Heart left ventricle (tissue), 13 donors: ENCODE data around the gene RBPMS2.

Source experiments
- POLR2A ChIP-seq, 2 donors: fragments of 450-650 bp; IDR thresholded peaks; one replicate each; pipeline ENCODE4 v1.6.1; 2017; ENCODE audit warnings: antibody characterized with exemption in 2 of 2, mild to moderate bottlenecking in 2 of 2, moderate library complexity in 2 of 2
- TF ChIP-seq, protein P1 (sequence below), 12 donors: fragments of 200-600 bp; sonication (generic) in 4 of 12; IDR thresholded peaks; one replicate each; pipeline versions ENCODE4 v1.5.0 to v1.8.0; 2018 to 2022; ENCODE audit warnings: antibody characterized with exemption in 12 of 12, mild to moderate bottlenecking in 5 of 12
- donor health status: ischemic (EF 13 %, LVEDD 7.1; RV severe dilation, severe dysfunction).
- donor health status: DM: no; HTN: yes; CAD: no.
- donor health status: DM: no; HTN: no; CAD: no.
- donor health status: ischemic (EF 25% LVEDD 6.9; RV normal size, moderate dysfunction).
- donor health status: ischemic (EF 25% LVEDD 5.7; RV mildly dilated, moderate dysfunction).
- donor health status: ischemic (EF 35%, LVEDD 5.7; RV mildly dilated, moderate dysfunction).
- donor health status: nonischemic (EF 11% LVEDD 7.7; RV severe dilation, severe dysfunction).
- donor health status: DM: yes; HTN: yes; CAD: no.
- donor health status: PGD.
- donor health status: ischemic (EF 29% LVEDD 5.4; RV normal size, mild dysfunction).
- donor health status: nonischemic (EF 23%, LVEDD 6.1; RV moderate dilation, normal function).

DNA sequence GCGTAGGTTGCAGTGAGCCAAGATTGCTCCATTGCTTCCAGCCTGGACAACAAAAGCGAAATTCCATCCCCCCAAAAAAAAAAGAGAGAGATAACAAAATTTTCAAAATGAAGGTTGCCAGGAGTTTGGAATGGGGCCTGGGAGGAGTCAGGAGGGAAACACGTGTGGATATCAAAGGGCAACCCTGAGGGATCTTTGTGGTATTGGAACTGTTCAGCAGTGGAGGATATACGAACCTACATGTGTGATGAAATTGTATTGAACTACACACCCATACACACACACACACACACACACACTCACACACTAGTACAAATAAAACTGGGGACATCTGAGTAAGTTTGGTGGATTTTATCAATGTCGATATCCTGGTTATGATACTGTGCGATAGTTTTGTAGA, 61.8 kb downstream of the RBPMS2 start:
- no peak for TF ChIP-seq POLR2A (IDR thresholded peaks at IDR 0.05)
- TF ChIP-seq, protein P1, sequence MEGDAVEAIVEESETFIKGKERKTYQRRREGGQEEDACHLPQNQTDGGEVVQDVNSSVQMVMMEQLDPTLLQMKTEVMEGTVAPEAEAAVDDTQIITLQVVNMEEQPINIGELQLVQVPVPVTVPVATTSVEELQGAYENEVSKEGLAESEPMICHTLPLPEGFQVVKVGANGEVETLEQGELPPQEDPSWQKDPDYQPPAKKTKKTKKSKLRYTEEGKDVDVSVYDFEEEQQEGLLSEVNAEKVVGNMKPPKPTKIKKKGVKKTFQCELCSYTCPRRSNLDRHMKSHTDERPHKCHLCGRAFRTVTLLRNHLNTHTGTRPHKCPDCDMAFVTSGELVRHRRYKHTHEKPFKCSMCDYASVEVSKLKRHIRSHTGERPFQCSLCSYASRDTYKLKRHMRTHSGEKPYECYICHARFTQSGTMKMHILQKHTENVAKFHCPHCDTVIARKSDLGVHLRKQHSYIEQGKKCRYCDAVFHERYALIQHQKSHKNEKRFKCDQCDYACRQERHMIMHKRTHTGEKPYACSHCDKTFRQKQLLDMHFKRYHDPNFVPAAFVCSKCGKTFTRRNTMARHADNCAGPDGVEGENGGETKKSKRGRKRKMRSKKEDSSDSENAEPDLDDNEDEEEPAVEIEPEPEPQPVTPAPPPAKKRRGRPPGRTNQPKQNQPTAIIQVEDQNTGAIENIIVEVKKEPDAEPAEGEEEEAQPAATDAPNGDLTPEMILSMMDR (IDR thresholded peaks at IDR 0.05) = no peak
